Liver (tissue), 3 donors: ENCODE measurements around the gene MACROH2A1.

Experiments
- CTCF ChIP-seq: fragments of 150-350 bp; IDR thresholded peaks from 2 replicates; pipeline ENCODE4 v1.5.1; 2017; ENCODE audit warnings: improper control_type of control experiment, low read depth, low read length; ENCODE audit not compliant: missing input control
- EGR1 ChIP-seq, 2 donors: IDR thresholded peaks; 2 replicates each; pipeline ENCODE4 v1.6.1; 2016 to 2018; ENCODE audit warnings: antibody characterized with exemption in 2 of 2, low read depth in 2 of 2
- JUND ChIP-seq, 2 donors: IDR thresholded peaks; 2 replicates each; pipeline ENCODE4 v1.6.1; 2016; ENCODE audit warnings: antibody characterized with exemption in 2 of 2
- MAX ChIP-seq: IDR thresholded peaks from 2 replicates; pipeline ENCODE4 v1.6.1; 2016; ENCODE audit warnings: antibody characterized with exemption
- RAD21 ChIP-seq, 2 donors: IDR thresholded peaks; 2 replicates each; pipeline ENCODE4 v1.6.1; 2016; ENCODE audit warnings: antibody characterized with exemption in 2 of 2, mild to moderate bottlenecking in 2 of 2
- donor health status: healthy.
- donor health status: healthy.

- no peak for TF ChIP-seq JUND (IDR thresholded peaks at IDR 0.05)
- TF ChIP-seq CTCF: no peak
- TF ChIP-seq EGR1 (IDR thresholded peaks at IDR 0.05; ENCODE audit: low read depth in 2 of 2): no peak
- TF ChIP-seq MAX: no peak
- TF ChIP-seq RAD21 (IDR thresholded peaks at IDR 0.05): no peak
Observed at GRCh38 chr5:135441350-135441831, 42.4 kb upstream of the MACROH2A1 start.
